ENCODE measurements around the gene CSNK1A1L. TPM values are rescaled to one million over a fixed set of nuclear protein-coding genes. Genes with fewer than 3 reads are reported as not detected.

The CSNK1A1L gene
- total and polyA plus RNA-seq, 2 donors (not counting 1 experiment from before 2014, with no cell fraction given) = not detected

DNA sequence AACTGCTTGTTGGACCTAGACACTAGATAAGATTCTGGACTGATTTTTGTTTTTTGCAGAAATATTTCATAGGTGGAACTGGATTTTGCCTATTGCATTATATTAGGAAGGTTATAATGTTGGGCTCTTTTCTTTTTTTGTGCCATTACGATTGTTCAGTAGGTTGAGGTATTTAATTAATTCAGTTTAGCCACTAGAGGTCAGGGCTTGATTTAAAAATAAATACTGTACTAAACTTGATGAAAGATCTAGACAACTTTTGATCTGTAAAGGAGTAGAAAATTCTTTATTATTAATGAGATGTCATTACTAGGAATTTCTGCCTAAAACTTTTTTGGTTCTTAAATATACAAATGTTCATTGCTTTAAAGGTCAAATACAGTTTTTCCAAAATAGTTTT, 30.8 kb downstream of the CSNK1A1L start:
- ChIA-PET POLR2A (no interaction called here), CTCF (interaction anchor here (1.0 to 1.6 kb wide), 4 partner anchors 112 to 1798 kb away, joined by 3 to 7 read pairs (median 3); no protein-coding TSS in a partner anchor)
- Histone ChIP-seq H3K4me1 (ENCODE audit: control insufficient read depth in 2 of 2, insufficient read depth in 2 of 2, low read length in 2 of 2) (no peaks in the 10 kb centered on the region), H3K27me3 (replicated peaks in 1 of 4; ENCODE audit: control extremely low read depth in 1 of 4, control insufficient read depth in 3 of 4, insufficient read depth in 4 of 4, low read length in 3 of 4) (peaks cover 0 to 4% (median 0%) of the 10 kb centered on the region in 4 experiments), H3K27ac (ENCODE audit: low read length in 2 of 2) (no peak overlapping the region), H2AFZ (ENCODE audit: insufficient read depth, low read depth, low read length, poor library complexity, severe bottlenecking) (no peak overlapping the region), H3K79me2 (ENCODE audit: control insufficient read depth, insufficient read depth, low read length) (no peaks in the 10 kb centered on the region), H3K9ac (ENCODE audit: low read length) (no peak overlapping the region), H3K4me2 (replicated peaks; ENCODE audit: low read depth, low read length, poor library complexity, severe bottlenecking) (no peak overlapping the region), H3K9me3 (ENCODE audit: control extremely low read depth in 1 of 3, control insufficient read depth in 2 of 3, insufficient read depth in 1 of 3, low read length in 2 of 3) (no peaks in the 10 kb centered on the region), H3K36me3 (replicated peaks in 1 of 2; ENCODE audit: control extremely low read depth in 1 of 2, control insufficient read depth in 1 of 2, extremely low read depth in 1 of 2, insufficient read depth in 2 of 2, low read length in 1 of 2) (no peaks in the 10 kb centered on the region), H3K4me3 (ENCODE audit: control extremely low read depth in 1 of 5, extremely low read depth in 1 of 5, insufficient read depth in 1 of 5, low read depth in 2 of 5, low read length in 4 of 5) (no peak overlapping the region), H4K20me1 (ENCODE audit: control insufficient read depth, insufficient read depth, low read length, poor library complexity, severe bottlenecking) (no peaks in the 10 kb centered on the region)
- H3K27me3 Mint-ChIP-seq = peaks cover 10% of the 10 kb centered on the region
- no peak for ATAC-seq (ENCODE audit: low read depth)
- intact Hi-C loops (cut with micrococcal nuclease) = no loop called here
- peak; percentile 26 for DNase-seq
- H3K27ac Mint-ChIP-seq = no peak overlapping the region
- no CpG with 5 or more reads among the region's 1 CpG for WGBS (ENCODE audit: insufficient coverage)
- H3K4me1 Mint-ChIP-seq = no peaks in the 10 kb centered on the region
- no peaks in the 10 kb centered on the region for H3K9me3 Mint-ChIP-seq (ENCODE audit: insufficient read depth)
- TF ChIP-seq EZH2 (IDR thresholded peaks at IDR 0.05; ENCODE audit: borderline replicate concordance, insufficient read depth, low read depth, low read length, poor library complexity, severe bottlenecking) = no peak
- TF ChIP-seq, protein P1, sequence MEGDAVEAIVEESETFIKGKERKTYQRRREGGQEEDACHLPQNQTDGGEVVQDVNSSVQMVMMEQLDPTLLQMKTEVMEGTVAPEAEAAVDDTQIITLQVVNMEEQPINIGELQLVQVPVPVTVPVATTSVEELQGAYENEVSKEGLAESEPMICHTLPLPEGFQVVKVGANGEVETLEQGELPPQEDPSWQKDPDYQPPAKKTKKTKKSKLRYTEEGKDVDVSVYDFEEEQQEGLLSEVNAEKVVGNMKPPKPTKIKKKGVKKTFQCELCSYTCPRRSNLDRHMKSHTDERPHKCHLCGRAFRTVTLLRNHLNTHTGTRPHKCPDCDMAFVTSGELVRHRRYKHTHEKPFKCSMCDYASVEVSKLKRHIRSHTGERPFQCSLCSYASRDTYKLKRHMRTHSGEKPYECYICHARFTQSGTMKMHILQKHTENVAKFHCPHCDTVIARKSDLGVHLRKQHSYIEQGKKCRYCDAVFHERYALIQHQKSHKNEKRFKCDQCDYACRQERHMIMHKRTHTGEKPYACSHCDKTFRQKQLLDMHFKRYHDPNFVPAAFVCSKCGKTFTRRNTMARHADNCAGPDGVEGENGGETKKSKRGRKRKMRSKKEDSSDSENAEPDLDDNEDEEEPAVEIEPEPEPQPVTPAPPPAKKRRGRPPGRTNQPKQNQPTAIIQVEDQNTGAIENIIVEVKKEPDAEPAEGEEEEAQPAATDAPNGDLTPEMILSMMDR (IDR thresholded peaks at IDR 0.05) = peak; percentile 66
- H3K4me3 Mint-ChIP-seq = no peak overlapping the region

DNA sequence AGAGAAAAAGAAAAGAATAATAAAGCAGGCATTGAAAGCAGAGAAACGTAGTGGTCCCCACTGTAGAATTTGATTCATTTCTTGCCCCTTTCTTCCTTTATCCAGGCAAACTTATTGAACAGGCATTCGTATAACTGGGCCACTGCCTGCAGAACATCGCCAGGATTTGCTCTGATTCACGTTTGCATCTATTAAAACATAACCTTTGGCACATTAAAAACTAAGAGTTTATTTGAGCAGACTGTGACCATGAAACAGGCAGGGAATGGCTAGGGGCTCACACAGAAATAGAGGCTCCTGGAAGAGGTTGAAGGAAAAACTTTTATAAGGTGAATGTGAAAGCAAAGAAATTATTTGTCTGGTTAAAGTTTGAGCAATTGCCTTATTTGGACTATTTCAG, 33.4 kb downstream of the CSNK1A1L start:
- Mint-ChIP-seq H3K27me3 (peaks cover 7% of the 10 kb centered on the region), H3K4me1 (peaks cover 2% of the 10 kb centered on the region)
- WGBS (ENCODE audit: insufficient coverage) = 85% methylated on average over 2 of the region's 4 CpGs

More for the DNA sequence above, 33.4 kb downstream of the CSNK1A1L start:
- Histone ChIP-seq H3K4me2 (replicated peaks; ENCODE audit: low read depth, low read length, poor library complexity, severe bottlenecking) (no peak overlapping the region), H4K20me1 (ENCODE audit: control insufficient read depth, insufficient read depth, low read length, poor library complexity, severe bottlenecking) (no peaks in the 10 kb centered on the region), H3K36me3 (replicated peaks in 1 of 2; ENCODE audit: control extremely low read depth in 1 of 2, control insufficient read depth in 1 of 2, extremely low read depth in 1 of 2, insufficient read depth in 2 of 2, low read length in 1 of 2) (no peaks in the 10 kb centered on the region), H2AFZ (ENCODE audit: insufficient read depth, low read depth, low read length, poor library complexity, severe bottlenecking) (no peak overlapping the region), H3K9me3 (ENCODE audit: control extremely low read depth in 1 of 3, control insufficient read depth in 2 of 3, insufficient read depth in 1 of 3, low read length in 2 of 3) (no peaks in the 10 kb centered on the region), H3K27me3 (replicated peaks in 1 of 4; ENCODE audit: control extremely low read depth in 1 of 4, control insufficient read depth in 3 of 4, insufficient read depth in 4 of 4, low read length in 3 of 4) (peaks cover 0 to 4% (median 0%) of the 10 kb centered on the region in 4 experiments), H3K79me2 (ENCODE audit: control insufficient read depth, insufficient read depth, low read length) (no peaks in the 10 kb centered on the region), H3K27ac (ENCODE audit: low read length in 2 of 2) (no peak overlapping the region), H3K9ac (ENCODE audit: low read length) (no peak overlapping the region), H3K4me1 (ENCODE audit: control insufficient read depth in 2 of 2, insufficient read depth in 2 of 2, low read length in 2 of 2) (no peaks in the 10 kb centered on the region), H3K4me3 (ENCODE audit: control extremely low read depth in 1 of 5, extremely low read depth in 1 of 5, insufficient read depth in 1 of 5, low read depth in 2 of 5, low read length in 4 of 5) (no peak overlapping the region)
- ATAC-seq (ENCODE audit: low read depth) (no peak), DNase-seq (no peak)
- TF ChIP-seq, protein P1 (IDR thresholded peaks at IDR 0.05) = no peak
- H3K9me3 Mint-ChIP-seq (ENCODE audit: insufficient read depth) = no peaks in the 10 kb centered on the region
- CTCF ChIA-PET = no interaction called here
- H3K27ac Mint-ChIP-seq = no peak overlapping the region
- H3K4me3 Mint-ChIP-seq = no peak overlapping the region
- intact Hi-C loops (cut with micrococcal nuclease) = no loop called here
- POLR2A ChIA-PET = no interaction called here

Data from B cell (primary cell).